Measurements from ENCODE around the gene SLIT3.

- TF ChIP-seq, protein P1, sequence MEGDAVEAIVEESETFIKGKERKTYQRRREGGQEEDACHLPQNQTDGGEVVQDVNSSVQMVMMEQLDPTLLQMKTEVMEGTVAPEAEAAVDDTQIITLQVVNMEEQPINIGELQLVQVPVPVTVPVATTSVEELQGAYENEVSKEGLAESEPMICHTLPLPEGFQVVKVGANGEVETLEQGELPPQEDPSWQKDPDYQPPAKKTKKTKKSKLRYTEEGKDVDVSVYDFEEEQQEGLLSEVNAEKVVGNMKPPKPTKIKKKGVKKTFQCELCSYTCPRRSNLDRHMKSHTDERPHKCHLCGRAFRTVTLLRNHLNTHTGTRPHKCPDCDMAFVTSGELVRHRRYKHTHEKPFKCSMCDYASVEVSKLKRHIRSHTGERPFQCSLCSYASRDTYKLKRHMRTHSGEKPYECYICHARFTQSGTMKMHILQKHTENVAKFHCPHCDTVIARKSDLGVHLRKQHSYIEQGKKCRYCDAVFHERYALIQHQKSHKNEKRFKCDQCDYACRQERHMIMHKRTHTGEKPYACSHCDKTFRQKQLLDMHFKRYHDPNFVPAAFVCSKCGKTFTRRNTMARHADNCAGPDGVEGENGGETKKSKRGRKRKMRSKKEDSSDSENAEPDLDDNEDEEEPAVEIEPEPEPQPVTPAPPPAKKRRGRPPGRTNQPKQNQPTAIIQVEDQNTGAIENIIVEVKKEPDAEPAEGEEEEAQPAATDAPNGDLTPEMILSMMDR (conservative IDR thresholded peaks at IDR 0.05; ENCODE audit: low read depth in 2 of 2), result no peak
- no peak for TF ChIP-seq REST (IDR thresholded peaks at IDR 0.05; ENCODE audit: unreplicated experiment)
- TF ChIP-seq EZH2phosphoT487 (IDR thresholded peaks at IDR 0.05; ENCODE audit: unreplicated experiment), result no peak
- no peak for TF ChIP-seq EZH2 (IDR thresholded peaks at IDR 0.05; ENCODE audit: low read depth, unreplicated experiment)
- TF ChIP-seq POLR2AphosphoS5 (IDR thresholded peaks at IDR 0.05; ENCODE audit: low read depth), result no peak
- TF ChIP-seq JUNB (IDR thresholded peaks at IDR 0.05; ENCODE audit: unreplicated experiment), result no peak
- TF ChIP-seq, protein P2, sequence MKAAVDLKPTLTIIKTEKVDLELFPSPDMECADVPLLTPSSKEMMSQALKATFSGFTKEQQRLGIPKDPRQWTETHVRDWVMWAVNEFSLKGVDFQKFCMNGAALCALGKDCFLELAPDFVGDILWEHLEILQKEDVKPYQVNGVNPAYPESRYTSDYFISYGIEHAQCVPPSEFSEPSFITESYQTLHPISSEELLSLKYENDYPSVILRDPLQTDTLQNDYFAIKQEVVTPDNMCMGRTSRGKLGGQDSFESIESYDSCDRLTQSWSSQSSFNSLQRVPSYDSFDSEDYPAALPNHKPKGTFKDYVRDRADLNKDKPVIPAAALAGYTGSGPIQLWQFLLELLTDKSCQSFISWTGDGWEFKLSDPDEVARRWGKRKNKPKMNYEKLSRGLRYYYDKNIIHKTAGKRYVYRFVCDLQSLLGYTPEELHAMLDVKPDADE (IDR thresholded peaks at IDR 0.05), result no peak
- no peak for TF ChIP-seq CREB1 (CRISPR knock-in tag; IDR thresholded peaks at IDR 0.05; ENCODE audit: low read depth)
- TF ChIP-seq STAT1 (IDR thresholded peaks at IDR 0.05; ENCODE audit: unreplicated experiment), result no peak
- TF ChIP-seq ZNF331 (CRISPR knock-in tag; IDR thresholded peaks at IDR 0.05; ENCODE audit: low read depth), result no peak
- no peak for TF ChIP-seq ZNF114 (CRISPR knock-in tag; IDR thresholded peaks at IDR 0.05)
These were observed 38.9 kb upstream of the SLIT3 start for GRCh38 chr5:169339869-169340268.

All from GM23338 (cell line).